Memory B cell (primary cell): Measurements from ENCODE around the gene USPL1.

Source experiments
- ATAC-seq: fragments of 150-1000 bp; cut with Tn5 transposase; 2 replicates; pipeline ENCODE4 v1.10.0; 2021; ENCODE audit warnings: low read depth, mild to moderate bottlenecking, moderate library complexity
- DNase-seq, 2 donors: peaks; one replicate each; pipeline ENCODE4 v3.0.0; 2022; ENCODE audit warnings: low spot score in 2 of 2
- H3K27ac Mint-ChIP-seq: one replicate; pipeline ENCODE4 v1.8.0; 2022; ENCODE audit warnings: mild to moderate bottlenecking, moderate library complexity, mixed read lengths
- H3K27me3 Mint-ChIP-seq: one replicate; pipeline ENCODE4 v1.8.0; 2022; ENCODE audit warnings: mixed read lengths
- H3K36me3 Mint-ChIP-seq: one replicate; pipeline ENCODE4 v1.8.0; 2022; ENCODE audit warnings: mild to moderate bottlenecking, mixed read lengths
- H3K4me1 Mint-ChIP-seq: one replicate; pipeline ENCODE4 v1.8.0; 2022; ENCODE audit warnings: mixed read lengths
- H3K4me3 Mint-ChIP-seq: one replicate; pipeline ENCODE4 v1.8.0; 2022; ENCODE audit warnings: mild to moderate bottlenecking, moderate library complexity, mixed read lengths
- H3K9me3 Mint-ChIP-seq: one replicate; pipeline ENCODE4 v1.8.0; 2022; ENCODE audit warnings: mixed read lengths

The USPL1 gene

GRCh38 chr13:30617315-30618185 lies at the start of gene USPL1:
Gene USPL1, plus strand, starts transcription at chr13:30617920. Its CDS starts 3,221 bp downstream, at chr13:30621141.
- peaks cover 13% of the 10 kb centered on the region for H3K4me1 Mint-ChIP-seq

GRCh38 chr13:30569901-30570576 lies 47.7 kb upstream of the USPL1 start:
- H3K36me3 Mint-ChIP-seq = no peaks in the 10 kb centered on the region
- no peaks in the 10 kb centered on the region for H3K27me3 Mint-ChIP-seq
- no peak overlapping the region for H3K27ac Mint-ChIP-seq
- H3K4me1 Mint-ChIP-seq = peaks cover 14% of the 10 kb centered on the region
- ATAC-seq (no peak), DNase-seq (no peak)
- H3K9me3 Mint-ChIP-seq = no peaks in the 10 kb centered on the region
- no peak overlapping the region for H3K4me3 Mint-ChIP-seq

More at GRCh38 chr13:30617315-30618185, at the start of gene USPL1:
- Mint-ChIP-seq H3K27ac (no peak within 1 kb of the TSS), H3K4me3 (no peak within 1 kb of the TSS), H3K27me3 (no peaks in the 10 kb centered on the region), H3K9me3 (no peaks in the 10 kb centered on the region), H3K36me3 (peaks cover 5% of the 10 kb centered on the region)
- ATAC-seq = peak; percentile 81
- DNase-seq = peak; percentile 93 to 99

- H3K4me1 Mint-ChIP-seq = peaks cover 10% of the 10 kb centered on the region
- H3K27me3 Mint-ChIP-seq = no peaks in the 10 kb centered on the region
- H3K27ac Mint-ChIP-seq = no peak overlapping the region
- no peak for ATAC-seq
- H3K4me3 Mint-ChIP-seq = no peak overlapping the region
- no peaks in the 10 kb centered on the region for H3K36me3 Mint-ChIP-seq
- H3K9me3 Mint-ChIP-seq = no peaks in the 10 kb centered on the region
- no peak for DNase-seq
Observed at GRCh38 chr13:30570691-30571090, 47.0 kb upstream of the USPL1 start.

- Mint-ChIP-seq H3K4me3 (peak overlapping the region; percentile 71), H3K36me3 (no peaks in the 10 kb centered on the region), H3K27ac (peak overlapping the region; percentile 90), H3K9me3 (no peaks in the 10 kb centered on the region), H3K4me1 (peaks cover 14% of the 10 kb centered on the region), H3K27me3 (peaks cover 2% of the 10 kb centered on the region)
- peak; percentile 94 for ATAC-seq
- DNase-seq = peak in 1 of 2 donors; percentile 15
Observed at GRCh38 chr13:30572859-30573275, 44.9 kb upstream of the USPL1 start.

- no peak for DNase-seq
- ATAC-seq = no peak
- Mint-ChIP-seq H3K36me3 (no peaks in the 10 kb centered on the region), H3K4me1 (peaks cover 11% of the 10 kb centered on the region), H3K27ac (no peak overlapping the region), H3K27me3 (peaks cover 2% of the 10 kb centered on the region), H3K4me3 (no peak overlapping the region), H3K9me3 (no peaks in the 10 kb centered on the region)
Observed at GRCh38 chr13:30576528-30576927, 41.2 kb upstream of the USPL1 start.

- DNase-seq (no peak), ATAC-seq (no peak)
- Mint-ChIP-seq H3K27me3 (peaks cover 2% of the 10 kb centered on the region), H3K4me1 (peaks cover 11% of the 10 kb centered on the region), H3K27ac (peak overlapping the region; percentile 24), H3K9me3 (no peaks in the 10 kb centered on the region), H3K4me3 (no peak overlapping the region), H3K36me3 (no peaks in the 10 kb centered on the region)
Observed at GRCh38 chr13:30577401-30577852, 40.3 kb upstream of the USPL1 start.

- DNase-seq (no peak), ATAC-seq (no peak)
- Mint-ChIP-seq H3K36me3 (no peaks in the 10 kb centered on the region), H3K27me3 (peaks cover 2% of the 10 kb centered on the region), H3K4me1 (peaks cover 8% of the 10 kb centered on the region), H3K27ac (no peak overlapping the region), H3K9me3 (no peaks in the 10 kb centered on the region), H3K4me3 (no peak overlapping the region)
Observed at GRCh38 chr13:30580852-30581502, 36.7 kb upstream of the USPL1 start.

DNA sequence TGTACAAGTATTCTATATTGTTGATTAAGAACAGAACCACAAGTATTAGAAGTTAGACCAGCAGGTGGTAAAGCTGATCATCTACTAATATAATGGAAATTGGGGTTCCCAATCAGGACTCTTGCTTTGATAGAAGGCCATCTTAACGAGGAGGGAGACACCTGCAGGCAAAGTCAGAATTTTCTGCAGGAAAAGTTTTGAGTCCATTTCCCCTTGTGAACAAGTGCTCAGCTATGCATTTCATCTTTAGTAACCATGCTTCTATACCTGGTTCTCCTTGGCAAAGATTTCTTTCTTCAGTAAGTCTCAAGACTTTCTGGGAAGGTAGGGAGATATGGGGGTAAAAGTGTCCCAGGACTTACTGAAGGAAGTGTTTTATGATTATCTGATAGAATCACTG lies 36.1 kb upstream of the USPL1 start:
- Mint-ChIP-seq H3K27ac (no peak overlapping the region), H3K9me3 (no peaks in the 10 kb centered on the region)

DNA sequence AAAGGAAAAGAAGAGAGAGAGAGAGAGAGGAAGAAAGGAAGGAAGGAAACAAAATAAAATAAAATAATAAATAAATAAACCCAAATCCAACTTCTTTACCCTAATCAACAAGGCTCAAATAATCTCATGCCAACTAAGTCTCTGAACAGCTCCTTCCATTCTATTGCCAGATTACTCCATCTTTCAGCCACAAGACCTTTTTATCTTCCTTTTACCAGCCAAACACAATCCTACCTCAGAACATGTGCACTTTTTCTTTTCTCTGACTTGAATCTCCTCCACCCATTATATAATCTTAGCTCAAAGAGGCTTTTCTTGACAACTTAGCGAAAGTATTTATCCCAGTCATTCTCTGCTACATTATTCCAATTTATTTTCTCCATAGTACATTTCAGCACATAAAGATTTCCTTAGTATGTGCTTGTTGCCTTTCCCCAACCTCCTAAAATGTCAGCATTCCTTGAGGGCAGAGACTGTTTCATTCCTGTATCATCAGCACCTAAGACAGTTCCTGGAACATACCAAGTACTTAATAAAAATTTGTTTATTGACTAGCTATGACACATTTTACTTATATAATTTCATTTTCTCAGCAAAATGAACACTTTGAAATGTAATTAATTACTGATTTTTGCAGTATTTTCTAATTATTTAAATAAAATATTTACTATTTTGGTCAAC lies 33.5 kb upstream of the USPL1 start:
- H3K4me3 Mint-ChIP-seq = no peak overlapping the region
- peaks cover 6% of the 10 kb centered on the region for H3K4me1 Mint-ChIP-seq
- no peak for DNase-seq
- ATAC-seq = no peak
- H3K9me3 Mint-ChIP-seq = no peaks in the 10 kb centered on the region
- no peaks in the 10 kb centered on the region for H3K36me3 Mint-ChIP-seq
- H3K27ac Mint-ChIP-seq = no peak overlapping the region
- H3K27me3 Mint-ChIP-seq = no peaks in the 10 kb centered on the region

More for the DNA sequence above, 36.1 kb upstream of the USPL1 start:
- Mint-ChIP-seq H3K27me3 (peaks cover 2% of the 10 kb centered on the region), H3K36me3 (no peaks in the 10 kb centered on the region), H3K4me1 (peaks cover 8% of the 10 kb centered on the region), H3K4me3 (no peak overlapping the region)
- DNase-seq (no peak), ATAC-seq (no peak)

DNA sequence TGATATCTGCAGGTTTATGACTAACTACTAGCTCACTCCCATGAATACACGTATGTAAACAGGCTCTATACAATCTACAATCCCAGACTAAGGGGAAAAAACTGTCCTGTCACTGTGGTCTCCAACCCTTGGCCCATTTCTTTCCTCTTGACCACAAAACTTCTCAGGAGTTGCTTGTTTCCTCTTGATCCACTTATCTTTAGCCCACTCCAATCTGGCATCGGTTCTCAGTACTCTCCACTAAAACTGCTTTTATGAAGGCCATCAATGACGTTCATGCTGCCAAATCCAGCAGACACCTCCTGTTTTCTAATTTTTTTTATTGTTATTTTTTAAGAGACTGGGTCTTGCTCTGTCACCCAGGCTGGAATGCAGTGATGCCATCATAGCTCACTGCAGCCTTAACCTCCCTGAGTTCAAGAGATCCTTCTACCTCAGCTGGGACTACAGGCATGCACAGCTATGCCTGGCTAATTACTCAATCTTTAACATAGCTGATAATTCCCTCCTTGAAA lies 31.9 kb upstream of the USPL1 start:
- Mint-ChIP-seq H3K36me3 (no peaks in the 10 kb centered on the region), H3K27me3 (no peaks in the 10 kb centered on the region), H3K4me1 (peaks cover 6% of the 10 kb centered on the region), H3K9me3 (no peaks in the 10 kb centered on the region), H3K27ac (no peak overlapping the region), H3K4me3 (no peak overlapping the region)
- DNase-seq (no peak), ATAC-seq (no peak)

GRCh38 chr13:30587231-30587630 lies 30.5 kb upstream of the USPL1 start:
- ATAC-seq = no peak
- Mint-ChIP-seq H3K36me3 (no peaks in the 10 kb centered on the region), H3K4me1 (peaks cover 3% of the 10 kb centered on the region), H3K27me3 (no peaks in the 10 kb centered on the region), H3K4me3 (no peak overlapping the region), H3K9me3 (no peaks in the 10 kb centered on the region), H3K27ac (no peak overlapping the region)
- no peak for DNase-seq

GRCh38 chr13:30587739-30588138 lies 30.0 kb upstream of the USPL1 start:
- DNase-seq (no peak), ATAC-seq (no peak)
- Mint-ChIP-seq H3K27ac (no peak overlapping the region), H3K4me3 (no peak overlapping the region), H3K27me3 (no peaks in the 10 kb centered on the region), H3K9me3 (no peaks in the 10 kb centered on the region), H3K4me1 (peaks cover 3% of the 10 kb centered on the region), H3K36me3 (no peaks in the 10 kb centered on the region)

DNA sequence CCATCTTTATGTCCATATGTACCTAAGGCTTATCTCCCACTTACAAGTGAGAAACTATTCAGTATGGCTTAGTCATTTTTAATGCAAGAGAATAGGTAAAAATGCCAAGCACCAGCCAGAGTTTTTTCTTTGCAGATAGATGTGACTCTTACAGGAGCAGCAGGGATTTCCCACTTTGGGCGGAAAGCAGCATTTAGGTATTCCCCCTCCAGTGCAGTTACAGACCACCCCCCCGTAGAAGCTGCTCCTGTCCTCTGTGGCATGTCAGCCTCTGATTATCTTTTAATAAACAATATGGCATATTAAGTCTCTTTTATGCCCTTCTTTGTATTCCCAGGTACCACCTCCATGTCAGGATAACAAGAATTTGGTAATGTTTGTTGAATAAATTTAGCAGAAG lies 24.7 kb upstream of the USPL1 start:
- Mint-ChIP-seq H3K4me3 (no peak overlapping the region), H3K9me3 (no peaks in the 10 kb centered on the region), H3K36me3 (peaks cover 3% of the 10 kb centered on the region)

More for the DNA sequence above, 24.7 kb upstream of the USPL1 start:
- Mint-ChIP-seq H3K27me3 (no peaks in the 10 kb centered on the region), H3K27ac (no peak overlapping the region), H3K4me1 (peaks cover 5% of the 10 kb centered on the region)
- ATAC-seq = peak; percentile 42
- no peak for DNase-seq
